Smooth muscle cell (in vitro differentiated cells): ENCODE data around the gene AQP6. TPM values are rescaled to one million over a fixed set of nuclear protein-coding genes. Genes with fewer than 3 reads are reported as not detected.

ENCODE experiments used
- DNase-seq: peaks from one replicate; lab custom pipeline; 2025; ENCODE audit not compliant: unreplicated experiment; lab: John Stamatoyannopoulos, UW
- H2AFZ ChIP-seq: fragments of 200-600 bp; sonication (generic); 2 replicates; pipeline ENCODE4 v1.6.0; 2016; ENCODE audit warnings: antibody characterized with exemption, low read depth, mild to moderate bottlenecking
- H3F3A ChIP-seq: fragments of 200-600 bp; sonication (generic); 2 replicates; pipeline ENCODE4 v1.6.0; 2017; ENCODE audit warnings: antibody characterized with exemption, low read depth
- H3K27ac ChIP-seq: fragments of 200-600 bp; sonication (generic); 2 replicates; pipeline ENCODE4 v1.5.1; 2016; ENCODE audit warnings: low read depth, mild to moderate bottlenecking
- H3K27me3 ChIP-seq: fragments of 200-600 bp; sonication (generic); 2 replicates; pipeline ENCODE4 v1.6.1; 2016; ENCODE audit warnings: low read depth, mild to moderate bottlenecking
- H3K36me3 ChIP-seq: fragments of 200-600 bp; sonication (generic); 2 replicates; pipeline ENCODE4 v1.5.1; 2016; ENCODE audit warnings: low read depth
- H3K4me1 ChIP-seq: fragments of 200-600 bp; sonication (generic); 2 replicates; pipeline ENCODE4 v1.5.1; 2016; ENCODE audit warnings: low read depth
- H3K4me2 ChIP-seq: fragments of 200-600 bp; sonication (generic); 2 replicates; pipeline ENCODE4 v1.6.0; 2016; ENCODE audit warnings: mild to moderate bottlenecking
- H3K4me3 ChIP-seq: fragments of 200-600 bp; sonication (generic); 2 replicates; pipeline ENCODE4 v1.5.1; 2016; ENCODE audit warnings: mild to moderate bottlenecking
- H3K79me2 ChIP-seq: fragments of 200-600 bp; sonication (generic); 2 replicates; pipeline ENCODE4 v1.6.0; 2016; ENCODE audit warnings: low read depth, mild to moderate bottlenecking
- H3K9ac ChIP-seq: fragments of 200-600 bp; sonication (generic); 2 replicates; pipeline ENCODE4 v1.6.0; 2016; ENCODE audit warnings: low read depth
- H3K9me3 ChIP-seq: fragments of 200-600 bp; sonication (generic); replicated peaks from 2 replicates; pipeline ENCODE4 v1.5.1; 2016; ENCODE audit warnings: low read depth
- H4K20me1 ChIP-seq: fragments of 200-600 bp; sonication (generic); 2 replicates; pipeline ENCODE4 v1.6.0; 2016; ENCODE audit warnings: low read depth
- CTCF ChIP-seq: fragments of 200-600 bp; sonication (generic); IDR thresholded peaks from 2 replicates; pipeline ENCODE4 v1.5.1; 2017; ENCODE audit warnings: borderline replicate concordance, mild to moderate bottlenecking, antibody characterized with exemption; ENCODE audit not compliant: insufficient read depth, poor library complexity, severe bottlenecking
- WGBS: methylation state at CpG from one replicate; pipeline ENCODE4 v1.1.7; 2016; ENCODE audit warnings: low lambda C conversion rate; 5-methylcytosine and 5-hydroxymethylcytosine counted together
- polyA plus RNA-seq: library from polyadenylated mRNA; unstranded; fragments of >200 nt; fragmentation: Nextera tagmentation; extraction: Ambion mirVana; gene quantifications from 2 replicates; pipeline ENCODE4 v1.2.1, GENCODE V29; 2016
- total RNA-seq: library from RNA; depleted of rRNA; stranded (reverse); fragments of >200 nt; gene quantifications from 2 replicates; pipeline ENCODE4 v1.2.3, GENCODE V29; 2014

Gene AQP6
- total RNA-seq, result not detected in 2 replicates
- not detected in 2 replicates for polyA plus RNA-seq

GRCh38 chr12:49972641-49973360 is at the start of gene AQP6:
Gene AQP6 (plus strand): TSS chr12:49972947. CDS start chr12:49973174, 227 bp downstream.
- Histone ChIP-seq H3K27ac (no peak within 1 kb of the TSS), H3K27me3 (peaks cover 46% of the 10 kb centered on the region), H2AFZ (no peak within 1 kb of the TSS), H3K9me3 (no peaks in the 10 kb centered on the region), H3K36me3 (no peaks in the 10 kb centered on the region), H3K4me2 (no peak within 1 kb of the TSS), H3K79me2 (no peaks in the 10 kb centered on the region), H3K4me3 (no peak within 1 kb of the TSS), H3K4me1 (no peaks in the 10 kb centered on the region), H3K9ac (no peak within 1 kb of the TSS), H3F3A (no peaks in the 10 kb centered on the region), H4K20me1 (no peaks in the 10 kb centered on the region)
- DNase-seq, result no peak
- TF ChIP-seq CTCF, result no peak
- WGBS, result 94% methylated on average over 16 of the region's 18 CpGs

- no peaks in the 10 kb centered on the region for H3K9me3 ChIP-seq
- no peak for TF ChIP-seq CTCF
- H3K9ac ChIP-seq, result no peak overlapping the region
- H3K4me3 ChIP-seq, result no peak overlapping the region
- H3K79me2 ChIP-seq, result no peaks in the 10 kb centered on the region
- H3K27me3 ChIP-seq, result no peaks in the 10 kb centered on the region
- no peaks in the 10 kb centered on the region for H3K36me3 ChIP-seq
- no peaks in the 10 kb centered on the region for H3K4me1 ChIP-seq
- 88% methylated on average over 7 of the region's 7 CpGs for WGBS
- no peak for DNase-seq
- no peak overlapping the region for H3K27ac ChIP-seq
- H4K20me1 ChIP-seq, result no peaks in the 10 kb centered on the region
- H2AFZ ChIP-seq, result no peak overlapping the region
- no peaks in the 10 kb centered on the region for H3F3A ChIP-seq
- no peak overlapping the region for H3K4me2 ChIP-seq
Measured at GRCh38 chr12:49923035-49923644, 49.6 kb upstream of the AQP6 start.

- no peak overlapping the region for H3K4me3 ChIP-seq
- H3K79me2 ChIP-seq, result no peaks in the 10 kb centered on the region
- H3K4me2 ChIP-seq, result no peak overlapping the region
- no peak overlapping the region for H3K27ac ChIP-seq
- H3K36me3 ChIP-seq, result no peaks in the 10 kb centered on the region
- H2AFZ ChIP-seq, result no peak overlapping the region
- no peaks in the 10 kb centered on the region for H3K9me3 ChIP-seq
- H4K20me1 ChIP-seq, result no peaks in the 10 kb centered on the region
- no peak for DNase-seq
- no peaks in the 10 kb centered on the region for H3K4me1 ChIP-seq
- H3F3A ChIP-seq, result no peaks in the 10 kb centered on the region
- no peak overlapping the region for H3K9ac ChIP-seq
- TF ChIP-seq CTCF, result no peak
- WGBS, result 93% methylated on average over 15 of the region's 15 CpGs
- H3K27me3 ChIP-seq, result no peaks in the 10 kb centered on the region
Measured at GRCh38 chr12:49923880-49924556, 48.7 kb upstream of the AQP6 start.
